KMS-11 (cell line): ENCODE results near the gene SRP9.

Experiments
- H2AFZ ChIP-seq: fragments of 200-600 bp; sonication (generic); 2 replicates; pipeline ENCODE4 v1.6.1; 2016; ENCODE audit warnings: antibody characterized with exemption, mixed run types, low read depth
- H3K27ac ChIP-seq: fragments of 200-600 bp; sonication (generic); 2 replicates; pipeline ENCODE4 v1.6.1; 2016; ENCODE audit warnings: mild to moderate bottlenecking, mixed run types
- H3K27me3 ChIP-seq: fragments of 200-600 bp; sonication (generic); 2 replicates; pipeline ENCODE4 v1.6.1; 2017; ENCODE audit warnings: mild to moderate bottlenecking, low read depth, mixed run types, moderate library complexity; ENCODE audit not compliant: insufficient read depth
- H3K36me3 ChIP-seq: fragments of 200-600 bp; sonication (generic); 2 replicates; pipeline ENCODE4 v1.6.1; 2017; ENCODE audit warnings: mild to moderate bottlenecking, mixed run types; ENCODE audit not compliant: insufficient read depth
- H3K4me1 ChIP-seq: fragments of 200-600 bp; sonication (generic); 2 replicates; pipeline ENCODE4 v1.6.1; 2016; ENCODE audit warnings: mild to moderate bottlenecking, low read depth, mixed run types; ENCODE audit not compliant: poor library complexity, severe bottlenecking
- H3K4me2 ChIP-seq: fragments of 200-600 bp; sonication (generic); 2 replicates; pipeline ENCODE4 v1.7.0; 2016; ENCODE audit warnings: mild to moderate bottlenecking, mixed run types
- H3K4me3 ChIP-seq: fragments of 200-600 bp; sonication (generic); IDR thresholded peaks from 2 replicates; pipeline ENCODE4 v1.6.1; 2017; ENCODE audit warnings: low read depth, low read length, mixed read lengths; ENCODE audit not compliant: insufficient read depth
- H3K79me2 ChIP-seq: fragments of 200-600 bp; sonication (generic); 2 replicates; pipeline ENCODE4 v1.6.1; 2016; ENCODE audit warnings: low read depth, mixed run types; ENCODE audit not compliant: insufficient read depth
- H3K9ac ChIP-seq: fragments of 200-600 bp; sonication (generic); 2 replicates; pipeline ENCODE4 v1.6.1; 2016; ENCODE audit warnings: mild to moderate bottlenecking, mixed run types
- H4K20me1 ChIP-seq: fragments of 200-600 bp; sonication (generic); 2 replicates; pipeline ENCODE4 v1.6.1; 2016; ENCODE audit warnings: mild to moderate bottlenecking, mixed run types; ENCODE audit not compliant: insufficient read depth
- CTCF ChIP-seq: fragments of 200-600 bp; sonication (generic); conservative IDR thresholded peaks from 2 replicates; pipeline ENCODE4 v1.6.1; 2017; ENCODE audit warnings: low read depth, mild to moderate bottlenecking, antibody characterized with exemption, low read length, moderate library complexity, mixed read lengths

The SRP9 gene

GRCh38 chr1:225824533-225824941, 46.9 kb downstream of the SRP9 start:
- Histone ChIP-seq H3K4me2 (no peak overlapping the region), H3K27ac (no peak overlapping the region), H3K79me2 (no peaks in the 10 kb centered on the region), H3K4me1 (no peaks in the 10 kb centered on the region), H4K20me1 (no peaks in the 10 kb centered on the region), H3K36me3 (no peaks in the 10 kb centered on the region), H3K9ac (no peak overlapping the region), H3K27me3 (no peaks in the 10 kb centered on the region), H2AFZ (no peak overlapping the region), H3K4me3 (no peak overlapping the region)
- TF ChIP-seq CTCF, result no peak

GRCh38 chr1:225825078-225825477, 47.5 kb downstream of the SRP9 start:
- no peaks in the 10 kb centered on the region for H3K4me1 ChIP-seq
- H3K4me3 ChIP-seq, result no peak overlapping the region
- H4K20me1 ChIP-seq, result no peaks in the 10 kb centered on the region
- no peak overlapping the region for H2AFZ ChIP-seq
- no peak overlapping the region for H3K27ac ChIP-seq
- no peak overlapping the region for H3K4me2 ChIP-seq
- H3K9ac ChIP-seq, result no peak overlapping the region
- H3K79me2 ChIP-seq, result no peaks in the 10 kb centered on the region
- H3K27me3 ChIP-seq, result no peaks in the 10 kb centered on the region
- H3K36me3 ChIP-seq, result no peaks in the 10 kb centered on the region
- TF ChIP-seq CTCF, result no peak

GRCh38 chr1:225825607-225826007, 48.0 kb downstream of the SRP9 start:
- Histone ChIP-seq H3K4me3 (no peak overlapping the region), H3K4me2 (no peak overlapping the region), H4K20me1 (no peaks in the 10 kb centered on the region), H3K79me2 (no peaks in the 10 kb centered on the region), H3K27me3 (no peaks in the 10 kb centered on the region), H3K4me1 (no peaks in the 10 kb centered on the region), H2AFZ (no peak overlapping the region), H3K9ac (no peak overlapping the region), H3K36me3 (no peaks in the 10 kb centered on the region), H3K27ac (no peak overlapping the region)
- no peak for TF ChIP-seq CTCF

- Histone ChIP-seq H3K27ac (no peak overlapping the region), H3K27me3 (no peaks in the 10 kb centered on the region), H3K4me3 (no peak overlapping the region), H3K4me1 (no peaks in the 10 kb centered on the region), H4K20me1 (no peaks in the 10 kb centered on the region), H3K36me3 (no peaks in the 10 kb centered on the region), H2AFZ (no peak overlapping the region), H3K79me2 (no peaks in the 10 kb centered on the region), H3K4me2 (no peak overlapping the region), H3K9ac (no peak overlapping the region)
- TF ChIP-seq CTCF, result no peak
These were observed 49.5 kb downstream of the SRP9 start for GRCh38 chr1:225827076-225827475.
